Stimulated activated naive B cell treated with anti-CD40 and anti-IgM and Interleukin-4, amounts not matched to agents 10 μg/mL and 1 μg/mL and 100 μg/mL, for 72 hours (primary cell): ENCODE data around the gene ADH1C.
A peak's percentile ranks its signal among the peaks of the same experiment; 100 is the strongest.
"Not testable (repeated sequence)": the region's sequence is repeated elsewhere in the genome, so short reads cannot be mapped to it uniquely, and the experiment has no call there.

Experiments used
- ATAC-seq, 2 donors: fragments of 150-1000 bp; cut with Tn5 transposase; replicated peaks; 2 replicates each; pipeline ENCODE4 v1.10.0; 2021; ENCODE audit warnings: moderate library complexity in 1 of 2
- DNase-seq: peaks from one replicate; pipeline ENCODE4 v3.0.0; 2021
- H3K27ac Mint-ChIP-seq: one replicate; pipeline ENCODE4 v1.8.0; 2022; ENCODE audit warnings: mild to moderate bottlenecking, mixed read lengths
- H3K27me3 Mint-ChIP-seq, 2 donors: one replicate each; pipeline ENCODE4 v1.8.0; 2022; ENCODE audit warnings: mixed read lengths in 2 of 2
- H3K36me3 Mint-ChIP-seq, 2 donors: one replicate each; pipeline ENCODE4 v1.8.0; 2022; ENCODE audit warnings: mixed read lengths in 2 of 2, mild to moderate bottlenecking in 1 of 2
- H3K4me1 Mint-ChIP-seq, 2 donors: one replicate each; pipeline ENCODE4 v1.8.0; 2022; ENCODE audit warnings: mixed read lengths in 2 of 2, mild to moderate bottlenecking in 1 of 2
- H3K4me3 Mint-ChIP-seq, 2 donors: one replicate each; pipeline ENCODE4 v1.8.0; 2022; ENCODE audit warnings: mild to moderate bottlenecking in 2 of 2, mixed read lengths in 2 of 2, moderate library complexity in 1 of 2
- H3K9me3 Mint-ChIP-seq, 2 donors: one replicate each; pipeline ENCODE4 v1.8.0; 2022; ENCODE audit warnings: mixed read lengths in 2 of 2, mild to moderate bottlenecking in 1 of 2

Gene ADH1C

DNA sequence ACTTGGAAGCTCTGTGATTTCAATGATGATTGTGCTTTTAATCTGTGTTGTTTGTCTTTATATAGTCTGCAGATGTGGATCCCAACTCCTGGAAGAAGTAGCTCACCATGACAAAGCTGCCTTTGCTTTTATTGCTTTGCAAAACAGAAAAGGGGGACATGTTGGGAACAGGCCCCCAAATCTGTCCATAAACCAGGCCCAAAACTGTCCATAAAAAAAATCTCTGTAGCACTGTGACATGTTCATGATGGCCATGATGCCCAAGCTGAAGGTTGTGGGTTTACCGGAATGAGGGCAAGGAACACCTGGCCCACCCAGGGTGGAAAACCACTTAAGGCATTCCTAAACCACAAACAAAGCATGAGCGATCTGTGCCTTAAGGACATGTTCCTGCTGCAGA is 19.9 kb upstream of the ADH1C start:
- not testable (repeated sequence) for H3K4me3 Mint-ChIP-seq, H3K36me3 Mint-ChIP-seq, H3K27me3 Mint-ChIP-seq, H3K4me1 Mint-ChIP-seq, H3K27ac Mint-ChIP-seq, ATAC-seq, DNase-seq
- H3K9me3 Mint-ChIP-seq = peaks cover 14 to 15% of the 10 kb centered on the region in 2 donors

DNA sequence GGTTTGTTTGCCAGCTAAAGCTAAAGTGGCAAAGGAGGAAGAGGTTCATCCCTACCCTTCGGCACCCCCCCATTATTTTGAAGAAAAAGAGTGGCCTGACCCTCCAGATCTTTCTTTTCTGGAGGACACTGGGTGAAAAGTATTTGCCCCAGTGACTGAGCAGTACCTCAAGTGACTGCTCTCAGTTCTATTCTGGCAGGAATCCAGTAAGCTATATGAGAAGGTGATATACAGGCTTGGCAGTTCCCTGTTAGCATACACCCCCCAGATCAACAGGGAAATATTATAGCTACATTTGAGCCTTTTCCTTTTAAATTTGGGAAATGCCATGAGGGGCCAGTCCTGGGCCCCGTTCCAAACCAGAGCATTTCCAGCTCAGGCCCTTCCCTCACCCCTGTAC is 15.3 kb upstream of the ADH1C start:
- H3K36me3 Mint-ChIP-seq, H3K4me1 Mint-ChIP-seq, ATAC-seq, H3K27ac Mint-ChIP-seq, H3K4me3 Mint-ChIP-seq, H3K27me3 Mint-ChIP-seq, DNase-seq, H3K9me3 Mint-ChIP-seq: not testable (repeated sequence)

DNA sequence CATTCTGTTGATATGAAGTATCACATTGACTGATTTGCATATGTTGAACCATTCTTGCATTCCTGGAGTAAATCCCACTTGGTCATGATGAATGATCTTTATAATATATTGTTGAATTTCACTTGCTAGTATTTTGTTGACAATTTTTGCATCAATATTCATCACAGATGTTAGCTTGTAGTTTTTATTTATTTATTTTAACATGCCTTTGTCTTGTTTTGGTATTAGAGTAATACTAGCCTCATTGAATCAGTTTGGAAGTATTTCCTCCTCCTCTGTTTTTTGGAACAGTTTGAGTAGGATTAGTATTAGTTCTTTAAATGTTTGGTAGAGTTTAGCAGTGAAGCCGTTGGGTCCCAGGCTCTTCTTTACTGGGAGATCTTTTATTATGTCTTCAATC is 13.9 kb upstream of the ADH1C start:
- H3K27me3 Mint-ChIP-seq = no peaks in the 10 kb centered on the region
- H3K4me3 Mint-ChIP-seq = no peak overlapping the region
- no peaks in the 10 kb centered on the region for H3K36me3 Mint-ChIP-seq
- peaks cover 0 to 3% of the 10 kb centered on the region in 2 donors for H3K9me3 Mint-ChIP-seq
- DNase-seq = no peak
- no peak overlapping the region for H3K27ac Mint-ChIP-seq
- ATAC-seq = no peak
- H3K4me1 Mint-ChIP-seq = no peaks in the 10 kb centered on the region

DNA sequence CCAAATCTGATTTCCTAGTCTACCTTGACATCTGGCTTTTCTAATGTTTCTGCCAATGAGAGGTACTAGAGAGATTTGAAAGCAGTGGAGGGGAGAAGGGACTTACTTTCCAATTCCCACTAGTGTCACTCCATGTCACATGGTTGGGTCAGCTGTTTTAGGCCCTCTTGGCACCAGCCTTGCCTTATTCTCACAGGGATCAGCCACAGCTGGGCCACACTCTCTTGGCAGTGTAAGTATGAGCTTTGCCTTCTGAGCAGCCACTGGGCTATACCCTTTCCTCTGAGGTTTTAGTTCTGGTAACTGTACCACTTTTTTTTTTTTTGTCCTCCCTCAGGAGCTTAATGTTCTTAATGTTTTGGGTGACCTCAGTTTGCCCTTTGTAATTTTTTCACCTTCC is 10.2 kb upstream of the ADH1C start:
- Mint-ChIP-seq H3K27me3 (no peaks in the 10 kb centered on the region), H3K4me3 (no peak overlapping the region), H3K9me3 (peaks cover 0 to 5% of the 10 kb centered on the region in 2 donors), H3K36me3 (no peaks in the 10 kb centered on the region), H3K4me1 (no peaks in the 10 kb centered on the region), H3K27ac (no peak overlapping the region)
- ATAC-seq = no peak
- no peak for DNase-seq

DNA sequence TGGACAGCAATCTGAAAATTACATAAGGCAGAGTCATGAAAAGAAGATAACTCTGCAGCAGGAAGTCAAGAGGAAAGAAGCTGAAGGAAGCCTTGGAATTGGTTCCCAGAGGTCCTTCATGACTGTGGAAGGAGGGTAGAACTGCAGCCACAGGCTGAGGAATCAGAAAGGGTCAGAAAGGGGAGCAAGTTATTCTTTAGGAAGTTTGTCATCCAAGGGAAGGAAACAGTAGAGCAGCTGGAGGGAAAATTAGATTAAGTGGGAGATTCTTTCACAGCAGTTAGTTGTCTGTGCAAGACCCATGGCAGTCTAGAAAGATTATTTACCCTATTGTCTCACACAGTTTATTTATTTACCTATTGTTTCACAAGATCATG is 9.3 kb upstream of the ADH1C start:
- Mint-ChIP-seq H3K4me3 (no peak overlapping the region), H3K27ac (no peak overlapping the region), H3K27me3 (no peaks in the 10 kb centered on the region), H3K4me1 (no peaks in the 10 kb centered on the region), H3K36me3 (no peaks in the 10 kb centered on the region), H3K9me3 (peaks cover 0 to 5% of the 10 kb centered on the region in 2 donors)
- DNase-seq = no peak
- ATAC-seq = no peak

DNA sequence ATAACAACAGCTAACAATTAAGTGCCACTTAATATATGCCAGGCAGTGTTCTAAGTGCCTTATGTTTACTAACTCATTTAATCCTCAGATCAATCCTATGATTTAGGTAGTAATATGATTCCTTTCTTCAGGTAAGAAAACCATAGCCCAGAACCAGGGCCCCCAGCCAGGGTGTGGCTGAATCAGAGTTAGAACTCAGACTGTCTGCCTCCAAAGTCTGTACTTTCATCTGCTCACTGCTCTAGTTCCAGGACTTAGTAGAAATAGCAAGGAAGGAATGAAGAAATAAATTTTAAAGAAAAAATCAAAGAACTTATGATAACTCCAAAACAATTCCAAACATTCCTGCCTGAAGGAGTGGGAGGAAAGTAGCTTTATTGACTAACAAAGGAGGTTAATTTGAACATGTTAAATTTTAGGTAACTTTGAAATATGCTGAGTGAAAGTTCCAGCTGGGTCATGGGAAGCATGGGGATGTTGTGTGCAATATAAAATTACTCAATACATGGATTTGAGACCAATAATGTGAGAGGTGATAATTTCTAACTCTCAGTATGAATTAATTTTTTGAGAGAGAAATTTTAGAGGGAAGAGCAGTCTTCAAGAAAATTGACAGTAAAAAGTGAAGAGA is 8.8 kb upstream of the ADH1C start:
- DNase-seq = no peak
- Mint-ChIP-seq H3K4me1 (no peaks in the 10 kb centered on the region), H3K9me3 (peaks cover 3 to 5% of the 10 kb centered on the region in 2 donors), H3K27me3 (no peaks in the 10 kb centered on the region), H3K36me3 (no peaks in the 10 kb centered on the region), H3K4me3 (no peak overlapping the region), H3K27ac (no peak overlapping the region)
- no peak for ATAC-seq

DNA sequence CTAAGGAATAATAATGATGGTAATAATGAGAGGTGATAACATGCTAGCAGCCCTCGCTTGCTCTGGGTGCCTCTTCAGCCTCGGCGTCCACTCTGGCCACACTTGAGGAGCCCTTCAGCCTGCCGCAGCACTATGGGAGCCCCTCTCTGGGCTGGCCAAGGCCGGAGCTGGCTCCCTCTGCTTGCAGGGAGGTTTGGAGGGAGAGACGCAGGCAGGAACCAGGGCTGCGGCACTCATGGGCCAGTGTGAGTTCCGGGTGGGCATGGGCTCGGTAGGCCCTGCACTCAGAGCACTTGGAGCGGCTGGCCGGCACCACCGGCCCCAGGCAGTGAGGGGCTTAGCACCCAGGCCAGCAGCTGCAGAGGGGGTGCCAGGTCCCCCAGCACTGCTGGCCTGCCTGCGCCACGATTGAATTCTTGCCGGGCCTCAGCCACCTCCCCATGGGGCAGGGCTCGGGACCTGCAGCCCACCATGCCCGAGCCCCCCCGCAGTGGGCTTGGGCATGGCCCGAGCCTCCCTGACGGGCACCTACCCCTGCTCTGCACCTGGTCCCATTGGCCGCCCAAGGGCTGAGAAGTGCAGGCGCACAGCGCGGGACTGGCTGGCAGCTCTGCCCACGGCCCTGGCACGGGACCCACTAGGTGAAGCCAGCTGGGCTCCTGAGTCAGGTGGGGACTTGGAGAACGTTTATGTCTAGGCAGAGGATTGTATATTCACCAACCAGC is 7.1 kb upstream of the ADH1C start:
- ATAC-seq = no peak
- H3K27me3 Mint-ChIP-seq = no peaks in the 10 kb centered on the region
- no peaks in the 10 kb centered on the region for H3K36me3 Mint-ChIP-seq
- no peak overlapping the region for H3K27ac Mint-ChIP-seq
- no peak for DNase-seq
- no peak overlapping the region for H3K4me3 Mint-ChIP-seq
- H3K4me1 Mint-ChIP-seq = no peaks in the 10 kb centered on the region
- peaks cover 7 to 14% of the 10 kb centered on the region in 2 donors for H3K9me3 Mint-ChIP-seq

DNA sequence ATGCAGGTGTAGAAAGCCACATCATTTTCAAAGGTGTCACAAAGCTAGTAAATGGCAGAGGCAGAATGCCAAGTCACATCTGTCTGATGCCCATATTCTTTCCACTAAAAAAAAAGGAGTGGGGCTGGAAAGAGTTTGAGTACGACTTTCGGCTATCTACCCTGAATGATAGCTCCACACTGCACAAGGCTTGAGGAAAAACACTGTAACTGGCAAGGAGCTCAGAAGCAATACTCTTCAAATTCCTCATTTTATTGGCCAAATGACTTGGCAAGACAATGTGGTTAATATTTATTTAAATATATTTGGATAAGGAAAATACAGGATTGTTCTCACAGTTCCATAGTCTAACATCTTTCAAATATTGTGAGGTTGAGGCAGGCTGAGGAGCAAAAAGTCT is 5.4 kb upstream of the ADH1C start:
- no peak for ATAC-seq
- H3K4me1 Mint-ChIP-seq = no peaks in the 10 kb centered on the region
- no peak for DNase-seq
- no peak overlapping the region for H3K4me3 Mint-ChIP-seq
- no peak overlapping the region for H3K27ac Mint-ChIP-seq
- H3K36me3 Mint-ChIP-seq = no peaks in the 10 kb centered on the region
- H3K9me3 Mint-ChIP-seq = peaks cover 10 to 14% of the 10 kb centered on the region in 2 donors
- H3K27me3 Mint-ChIP-seq = peaks cover 0 to 1% of the 10 kb centered on the region in 2 donors

DNA sequence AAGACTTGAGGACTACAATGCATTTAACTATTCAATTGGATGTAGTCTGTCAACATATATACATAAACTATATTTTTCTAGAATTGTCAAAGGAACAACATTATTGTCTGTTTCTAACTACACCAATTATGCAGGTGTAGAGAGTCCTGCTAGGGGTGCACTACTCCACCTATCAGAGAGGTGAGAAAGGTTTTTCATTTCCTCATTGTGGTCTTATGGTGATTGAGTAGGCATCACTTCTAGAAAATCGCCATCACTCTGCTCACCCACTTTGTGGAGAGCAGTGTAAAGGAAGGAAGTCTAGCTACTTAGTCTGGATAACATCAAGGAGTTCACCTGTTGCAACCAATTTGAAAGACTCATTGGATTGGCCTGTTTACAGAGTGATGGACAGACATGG is 4.4 kb upstream of the ADH1C start:
- H3K9me3 Mint-ChIP-seq = peaks cover 10 to 14% of the 10 kb centered on the region in 2 donors
- H3K36me3 Mint-ChIP-seq = no peaks in the 10 kb centered on the region
- ATAC-seq (peak; percentile 65 to 80), DNase-seq (no peak)
- H3K4me3 Mint-ChIP-seq = no peak overlapping the region
- H3K27me3 Mint-ChIP-seq = peaks cover 0 to 5% of the 10 kb centered on the region in 2 donors
- H3K4me1 Mint-ChIP-seq = no peaks in the 10 kb centered on the region
- H3K27ac Mint-ChIP-seq = no peak overlapping the region

DNA sequence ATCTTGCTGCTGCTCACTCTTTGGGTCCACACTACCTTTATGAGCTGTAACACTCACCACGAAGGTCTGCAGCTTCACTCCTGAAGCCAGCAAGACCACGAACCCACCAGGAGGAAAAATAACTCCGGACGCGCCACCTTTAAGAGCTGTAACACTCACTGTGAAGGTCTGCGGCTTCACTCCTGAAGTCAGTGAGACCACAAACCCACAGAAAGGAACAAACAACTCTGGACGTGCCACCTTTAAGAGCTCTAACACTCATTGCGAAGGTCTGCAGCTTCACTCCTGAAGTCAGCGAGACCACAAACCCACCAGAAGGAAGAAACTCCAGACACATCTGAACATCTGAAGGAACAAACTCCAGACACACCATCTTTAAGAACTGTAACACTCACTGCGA is 3.6 kb upstream of the ADH1C start:
- H3K9me3 Mint-ChIP-seq = peaks cover 10 to 14% of the 10 kb centered on the region in 2 donors
- not testable (repeated sequence) for H3K4me3 Mint-ChIP-seq

DNA sequence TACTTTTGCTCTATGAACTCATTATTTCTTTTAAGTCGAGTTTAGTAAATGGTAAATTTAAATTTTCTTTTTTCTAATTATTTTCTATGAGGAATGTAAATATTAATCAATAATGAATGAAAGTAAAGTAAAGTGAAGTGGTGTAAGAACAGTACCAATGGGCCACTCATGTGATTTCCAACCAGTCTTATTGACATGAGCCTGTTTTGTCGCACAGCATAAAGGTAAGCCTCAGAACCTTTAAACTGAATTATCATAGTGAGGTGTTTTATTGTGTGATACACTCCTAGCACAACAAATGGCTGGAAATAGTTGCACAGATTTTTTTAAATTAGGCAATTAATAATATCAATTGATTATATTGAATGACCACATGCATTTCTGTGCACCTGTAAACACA is 1.1 kb downstream of the ADH1C start:
- Mint-ChIP-seq H3K27ac (no peak overlapping the region), H3K9me3 (peaks cover 10 to 12% of the 10 kb centered on the region in 2 donors), H3K4me3 (no peak overlapping the region), H3K4me1 (no peaks in the 10 kb centered on the region), H3K27me3 (peaks cover 0 to 5% of the 10 kb centered on the region in 2 donors), H3K36me3 (no peaks in the 10 kb centered on the region)
- DNase-seq (no peak), ATAC-seq (no peak)

More for the DNA sequence above, 3.6 kb upstream of the ADH1C start:
- ATAC-seq, H3K27ac Mint-ChIP-seq, H3K27me3 Mint-ChIP-seq, H3K36me3 Mint-ChIP-seq, H3K4me1 Mint-ChIP-seq, DNase-seq: not testable (repeated sequence)

DNA sequence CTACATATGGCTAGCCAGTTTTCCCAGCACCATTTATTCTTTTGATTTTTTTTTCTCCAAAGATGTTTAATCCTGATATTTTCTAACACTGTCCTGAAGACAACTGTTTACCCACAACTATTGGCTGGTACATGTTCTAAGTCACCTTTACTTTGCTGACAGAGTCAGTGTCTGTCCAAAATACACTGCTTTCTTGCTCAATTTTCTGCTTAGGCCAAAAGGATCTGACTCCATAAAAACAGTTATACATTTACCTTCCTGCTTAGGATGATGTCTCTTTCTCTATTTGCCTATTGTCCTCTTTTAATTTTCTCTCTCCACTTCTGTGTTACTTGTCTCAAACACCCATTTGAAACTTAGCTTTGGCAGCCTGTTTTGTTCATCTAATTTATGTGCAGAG is 3.2 kb downstream of the ADH1C start:
- peaks cover 0 to 5% of the 10 kb centered on the region in 2 donors for H3K9me3 Mint-ChIP-seq
- DNase-seq = no peak
- peaks cover 0 to 5% of the 10 kb centered on the region in 2 donors for H3K27me3 Mint-ChIP-seq

DNA sequence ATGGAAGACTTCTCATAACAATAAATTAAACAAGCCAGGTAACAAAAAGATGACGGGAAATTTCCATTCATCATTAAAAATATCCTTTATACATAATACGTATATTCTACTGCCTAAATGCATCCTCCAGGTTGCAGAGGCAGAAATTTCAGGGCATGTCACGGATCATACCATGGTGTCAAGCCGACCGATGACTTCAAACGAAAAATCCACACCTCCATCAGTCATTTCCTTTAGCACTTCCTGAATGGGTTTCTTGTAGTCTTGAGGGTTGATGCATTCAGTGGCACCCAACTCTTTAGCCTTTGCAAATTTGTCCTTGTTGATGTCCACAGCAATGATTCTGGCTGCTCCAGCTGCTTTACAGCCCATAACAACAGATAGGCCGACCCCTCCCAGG is 9.9 kb downstream of the ADH1C start:
- not testable (repeated sequence) for H3K36me3 Mint-ChIP-seq, H3K27me3 Mint-ChIP-seq, H3K9me3 Mint-ChIP-seq, DNase-seq, H3K4me3 Mint-ChIP-seq, ATAC-seq, H3K4me1 Mint-ChIP-seq, H3K27ac Mint-ChIP-seq

More for the DNA sequence above, 3.2 kb downstream of the ADH1C start:
- no peaks in the 10 kb centered on the region for H3K36me3 Mint-ChIP-seq
- ATAC-seq = no peak
- H3K4me1 Mint-ChIP-seq = no peaks in the 10 kb centered on the region
- no peak overlapping the region for H3K27ac Mint-ChIP-seq
- no peak overlapping the region for H3K4me3 Mint-ChIP-seq

DNA sequence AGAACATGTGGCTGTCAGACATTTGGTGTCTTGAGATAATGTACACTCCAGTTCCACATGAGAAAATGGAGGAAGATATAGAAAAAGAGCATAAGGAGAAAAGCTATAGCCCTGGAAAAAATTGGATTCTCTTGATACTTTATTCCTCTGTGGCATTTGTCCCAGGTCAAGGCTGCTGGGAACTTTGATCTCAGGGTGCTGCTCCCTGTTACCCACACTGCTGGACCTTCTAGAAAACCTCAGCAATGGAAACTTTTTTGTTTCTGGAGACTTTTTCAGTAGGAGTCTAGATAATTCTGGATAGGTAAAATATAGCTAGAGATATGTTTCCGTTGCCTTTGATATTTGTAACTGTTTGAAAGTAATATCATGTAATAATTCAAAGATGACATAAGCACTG is 11.1 kb downstream of the ADH1C start:
- no peaks in the 10 kb centered on the region for H3K4me1 Mint-ChIP-seq
- H3K4me3 Mint-ChIP-seq = no peak overlapping the region
- DNase-seq = no peak
- peaks cover 0 to 3% of the 10 kb centered on the region in 2 donors for H3K27me3 Mint-ChIP-seq
- H3K27ac Mint-ChIP-seq = no peak overlapping the region
- H3K36me3 Mint-ChIP-seq = no peaks in the 10 kb centered on the region
- H3K9me3 Mint-ChIP-seq = no peaks in the 10 kb centered on the region
- no peak for ATAC-seq

DNA sequence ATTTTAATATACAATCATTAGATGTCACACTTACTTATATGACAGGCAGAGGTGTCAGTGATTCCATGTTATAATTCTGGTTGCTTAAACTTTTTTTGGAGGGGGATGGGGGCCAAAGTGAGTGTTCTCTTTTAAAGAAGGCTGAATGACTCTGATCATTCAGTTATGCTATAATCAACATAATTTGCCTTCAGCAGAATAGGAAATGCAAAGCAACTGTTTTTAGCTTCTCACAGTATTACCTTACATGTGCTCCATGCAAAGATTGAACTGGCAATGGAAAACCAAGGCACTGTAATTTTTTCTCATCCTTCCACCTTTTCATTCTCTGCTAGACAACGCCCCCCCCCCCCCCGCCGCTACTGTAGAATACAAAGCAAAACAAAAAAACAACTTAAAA is 13.4 kb downstream of the ADH1C start:
- H3K27ac Mint-ChIP-seq = no peak overlapping the region
- H3K4me3 Mint-ChIP-seq = no peak overlapping the region
- H3K36me3 Mint-ChIP-seq = no peaks in the 10 kb centered on the region
- ATAC-seq (no peak), DNase-seq (no peak)
- H3K9me3 Mint-ChIP-seq = no peaks in the 10 kb centered on the region
- H3K4me1 Mint-ChIP-seq = no peaks in the 10 kb centered on the region
- peaks cover 0 to 3% of the 10 kb centered on the region in 2 donors for H3K27me3 Mint-ChIP-seq
